HG03097 (cell line): ENCODE results near the gene SPDYE3.
"Not testable (repeated sequence)": the region's sequence is repeated elsewhere in the genome, so short reads cannot be mapped to it uniquely, and the experiment has no call there.

Experiments used
- ATAC-seq: cut with Tn5 transposase; IDR thresholded peaks from one replicate; pipeline ENCODE4 v1.9.1; 2021; ENCODE audit not compliant: unreplicated experiment, low FRiP score

SPDYE3 gene

GRCh38 chr7:100287191-100287969, 20.1 kb upstream of the SPDYE3 start:
- ATAC-seq, result not testable (repeated sequence)

DNA sequence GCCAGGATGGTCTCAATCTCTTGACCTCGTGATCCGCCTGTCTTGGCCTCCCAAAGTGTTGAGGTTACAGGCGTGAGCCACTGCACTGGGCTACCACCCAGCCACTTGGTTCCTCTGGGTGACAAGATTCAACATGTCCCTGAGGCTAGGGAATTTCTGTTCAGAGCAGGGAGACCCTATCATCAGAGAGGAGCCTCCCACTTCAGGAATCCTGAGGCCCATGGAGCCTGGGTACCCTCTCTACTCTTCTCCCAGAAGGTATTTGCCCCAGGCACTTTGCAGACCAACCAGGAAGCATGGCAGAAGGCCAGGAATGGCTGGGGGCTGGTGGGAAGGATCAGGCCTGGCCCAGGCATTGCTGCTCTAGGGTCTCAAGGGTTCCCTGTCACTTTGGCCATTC, 19.2 kb upstream of the SPDYE3 start:
- not testable (repeated sequence) for ATAC-seq

GRCh38 chr7:100292162-100292561, 15.3 kb upstream of the SPDYE3 start:
- not testable (repeated sequence) for ATAC-seq

DNA sequence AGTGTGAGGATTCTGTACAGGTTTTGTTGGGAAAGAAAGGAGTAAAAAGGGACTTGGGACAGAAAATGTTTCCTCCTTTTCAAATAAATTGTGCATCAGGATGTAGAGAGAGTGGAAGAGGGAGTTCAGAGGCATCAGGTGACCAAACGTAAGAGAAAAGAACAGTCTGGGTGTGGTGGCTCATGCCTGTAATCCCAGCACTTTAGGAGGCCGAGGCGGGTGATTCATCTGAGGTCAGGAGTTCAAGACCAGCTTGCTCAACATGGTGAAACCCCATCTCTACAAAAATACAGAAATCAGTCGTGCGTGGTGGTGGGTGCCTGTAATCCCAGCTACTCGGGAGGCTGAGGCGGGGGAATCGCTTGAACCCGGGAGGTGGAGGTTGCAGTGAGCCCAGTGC, 12.2 kb upstream of the SPDYE3 start:
- not testable (repeated sequence) for ATAC-seq

DNA sequence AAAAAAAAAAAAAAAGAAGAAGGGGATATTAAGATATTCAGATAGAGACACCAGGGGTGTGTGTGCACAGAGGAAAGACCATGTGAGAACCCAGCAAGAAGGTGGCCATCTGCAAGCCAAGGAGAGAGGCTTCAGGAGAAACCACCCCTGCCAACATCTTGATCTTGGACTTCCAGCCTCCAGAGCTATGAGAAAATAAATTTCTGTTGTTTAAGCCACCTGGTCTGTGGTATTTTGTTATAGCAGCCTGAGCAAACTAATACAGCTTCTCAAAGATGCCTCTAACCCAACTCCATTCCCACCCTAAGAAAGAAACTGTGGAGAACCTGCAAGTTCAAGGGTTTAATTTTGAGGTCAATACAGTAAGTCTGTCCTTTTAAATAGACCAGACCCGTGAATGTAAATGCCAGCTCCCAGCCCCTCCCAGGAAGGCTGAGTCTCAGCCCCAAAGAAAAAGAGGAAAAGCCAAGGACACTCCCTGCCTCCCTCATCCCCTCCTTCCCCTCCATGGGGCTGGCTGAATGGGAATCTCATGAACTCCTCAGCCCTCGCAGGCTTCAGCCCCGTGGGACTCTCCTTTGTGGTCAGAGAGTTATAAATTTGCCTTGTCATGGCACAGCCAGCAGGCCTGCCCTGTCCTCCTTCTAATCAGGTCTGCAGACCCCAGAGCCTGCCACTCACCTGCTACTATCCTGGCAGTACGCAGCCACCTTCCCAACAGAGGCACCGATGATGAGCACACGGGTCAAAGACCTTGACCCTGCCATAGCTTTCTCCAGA, 9.5 kb upstream of the SPDYE3 start:
- not testable (repeated sequence) for ATAC-seq

DNA sequence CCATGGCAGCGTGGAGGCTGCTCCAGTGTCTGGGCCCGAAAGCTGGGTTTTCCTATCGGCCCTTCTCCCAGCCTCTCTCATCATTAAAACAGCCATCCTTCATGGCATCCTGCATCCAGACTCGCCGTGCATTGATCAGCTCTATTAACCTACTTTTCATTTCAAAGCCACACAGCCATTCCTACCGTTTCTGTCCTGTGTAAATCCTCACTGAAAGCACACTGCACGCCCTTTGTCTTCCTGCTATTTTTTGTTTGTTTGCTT, 8.9 kb upstream of the SPDYE3 start:
- not testable (repeated sequence) for ATAC-seq

DNA sequence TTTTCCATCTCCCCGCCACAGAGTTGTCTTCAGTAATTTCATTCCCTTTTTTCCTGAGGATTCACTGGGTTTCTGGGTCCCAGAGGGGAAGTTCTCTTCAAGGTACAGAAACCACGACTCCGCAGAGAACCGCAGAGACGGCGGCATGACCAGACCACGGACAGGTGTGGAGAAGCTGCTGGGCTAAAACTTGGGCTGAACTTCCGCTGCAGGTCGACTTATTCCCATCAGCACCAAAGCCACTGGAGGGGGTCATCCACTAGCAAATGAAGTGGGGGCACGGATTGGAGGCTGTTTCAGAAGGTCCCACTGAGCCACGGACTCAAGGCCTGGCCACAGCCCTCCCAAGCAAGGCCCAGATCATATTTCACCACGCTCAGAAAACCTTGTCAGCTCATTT, 3.0 kb upstream of the SPDYE3 start:
- not testable (repeated sequence) for ATAC-seq

- not testable (repeated sequence) for ATAC-seq
Measured at GRCh38 chr7:100318329-100318728, 10.8 kb downstream of the SPDYE3 start.

GRCh38 chr7:100321648-100322047, 14.1 kb downstream of the SPDYE3 start:
- not testable (repeated sequence) for ATAC-seq

- not testable (repeated sequence) for ATAC-seq
Measured at GRCh38 chr7:100324194-100324593, 16.7 kb downstream of the SPDYE3 start.

DNA sequence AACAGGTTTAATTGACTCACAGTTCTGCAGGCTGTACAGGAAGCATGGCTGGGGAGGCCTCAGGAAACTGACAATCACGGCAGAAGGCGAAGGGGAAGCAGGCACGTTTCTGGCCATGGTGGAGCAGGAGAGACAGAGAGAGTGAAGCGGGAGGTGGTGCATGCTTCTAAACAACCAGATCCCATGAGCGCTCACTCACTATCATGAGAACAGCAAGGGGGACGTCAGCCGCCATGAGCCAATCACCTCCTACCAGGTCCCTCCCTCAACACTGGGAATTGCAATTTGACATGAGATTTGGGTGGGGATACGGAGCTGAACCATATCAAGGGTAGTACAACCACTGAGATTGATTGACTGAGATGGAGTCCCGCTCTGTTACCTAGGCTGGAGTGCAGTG, 18.2 kb downstream of the SPDYE3 start:
- not testable (repeated sequence) for ATAC-seq

DNA sequence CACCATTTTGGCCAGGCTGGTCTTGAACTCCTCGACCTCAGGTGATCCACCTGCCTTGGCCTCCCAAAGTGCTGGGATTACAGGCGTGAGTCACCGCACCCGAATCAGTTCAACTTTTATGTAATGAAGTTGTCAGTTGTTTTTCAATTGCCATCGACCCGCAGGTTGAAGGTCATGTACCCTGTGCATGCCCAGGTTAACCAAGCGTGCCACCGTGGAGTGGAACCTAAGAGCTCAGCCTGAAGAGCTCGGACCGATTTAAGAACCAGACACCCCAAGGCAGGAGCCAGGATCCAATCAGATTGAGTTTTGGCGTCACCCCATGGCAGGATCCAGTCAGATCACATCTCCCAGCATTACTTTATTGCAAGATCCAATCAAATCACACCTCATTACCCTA, 19.4 kb downstream of the SPDYE3 start:
- not testable (repeated sequence) for ATAC-seq

DNA sequence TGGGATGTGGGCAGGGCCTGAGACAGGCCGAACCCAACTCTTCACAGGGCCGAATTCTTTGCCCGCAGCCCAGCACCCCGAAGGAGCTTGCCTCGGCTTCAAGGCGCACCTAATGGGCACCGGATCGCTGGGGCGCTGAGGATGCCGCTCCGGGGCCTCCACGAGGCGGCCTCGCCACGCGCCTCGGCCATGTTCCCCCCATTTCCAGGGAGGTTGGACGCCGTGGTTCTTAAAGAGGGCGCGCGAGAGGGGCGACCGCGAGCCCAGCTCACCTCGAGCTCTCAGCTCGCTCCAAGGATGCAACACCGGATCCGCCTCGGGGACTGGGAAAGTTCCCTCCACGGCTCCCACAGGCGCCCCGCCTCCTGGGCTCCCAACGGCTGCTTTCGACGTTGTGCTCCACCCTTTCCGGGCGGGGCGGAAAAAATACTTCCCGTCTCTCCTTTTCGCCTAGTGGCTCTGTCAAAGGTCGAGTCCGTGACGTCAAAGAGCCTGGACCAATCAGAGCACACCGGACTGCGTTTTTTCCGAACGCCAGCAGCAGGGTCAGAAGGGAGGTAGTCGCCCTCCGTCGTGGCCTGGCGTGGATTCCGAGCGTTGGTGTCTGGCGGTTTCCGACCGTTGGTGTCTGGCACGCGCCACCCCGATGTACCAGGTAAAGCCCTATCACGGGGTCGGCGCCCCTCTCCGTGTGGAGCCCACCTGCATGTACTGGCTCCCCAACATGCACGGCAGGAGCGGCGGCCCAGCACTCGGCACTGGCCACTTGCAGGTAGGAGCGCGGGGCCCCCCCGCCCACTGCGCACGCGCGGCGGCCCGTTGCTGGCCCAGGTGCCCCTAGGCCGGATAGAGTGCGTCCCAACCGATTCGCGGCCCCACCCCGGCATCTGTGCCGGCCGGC, 28.3 kb downstream of the SPDYE3 start:
- ATAC-seq, result peak; percentile 97

- not testable (repeated sequence) for ATAC-seq
Measured at GRCh38 chr7:100338083-100338696, 30.7 kb downstream of the SPDYE3 start.

DNA sequence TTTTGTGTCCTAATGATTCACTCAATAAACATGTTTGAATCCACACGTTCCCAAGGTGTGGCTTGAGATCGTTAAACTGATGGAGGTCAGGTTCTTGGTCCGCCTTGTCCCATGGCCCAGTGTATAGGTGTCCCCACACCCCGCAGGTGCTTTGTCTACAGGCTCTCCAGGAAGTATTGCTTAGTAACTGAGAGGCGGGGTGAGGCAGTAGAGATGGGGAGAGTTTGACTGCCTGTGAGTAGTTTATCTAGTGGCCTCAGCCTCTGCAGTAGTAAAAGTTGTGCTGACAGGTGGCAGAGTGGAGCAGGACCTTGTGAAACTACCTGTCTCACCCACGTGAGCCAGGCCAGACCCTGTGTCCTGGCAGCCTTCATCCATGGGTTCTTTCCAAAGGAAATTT, 33.8 kb downstream of the SPDYE3 start:
- not testable (repeated sequence) for ATAC-seq

DNA sequence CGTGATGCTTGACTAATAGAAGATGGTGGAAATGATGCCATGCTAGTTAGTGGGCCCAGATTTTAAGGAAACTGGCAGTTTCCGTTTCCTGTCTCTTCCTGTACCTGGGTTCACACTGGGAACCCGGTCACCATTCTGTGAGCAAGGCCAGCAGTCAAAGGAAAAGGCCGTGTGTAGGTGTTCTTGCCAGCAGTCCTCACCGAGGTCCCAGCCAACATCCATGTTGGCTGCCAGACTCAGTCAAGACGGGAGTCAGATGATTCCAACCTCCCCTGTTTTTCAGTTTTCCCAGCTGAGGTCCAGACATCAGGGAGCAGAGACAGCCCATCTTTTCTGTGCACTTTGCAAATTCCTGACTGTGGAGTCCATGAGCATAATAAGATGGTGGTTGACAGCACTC, 35.3 kb downstream of the SPDYE3 start:
- ATAC-seq, result no peak

DNA sequence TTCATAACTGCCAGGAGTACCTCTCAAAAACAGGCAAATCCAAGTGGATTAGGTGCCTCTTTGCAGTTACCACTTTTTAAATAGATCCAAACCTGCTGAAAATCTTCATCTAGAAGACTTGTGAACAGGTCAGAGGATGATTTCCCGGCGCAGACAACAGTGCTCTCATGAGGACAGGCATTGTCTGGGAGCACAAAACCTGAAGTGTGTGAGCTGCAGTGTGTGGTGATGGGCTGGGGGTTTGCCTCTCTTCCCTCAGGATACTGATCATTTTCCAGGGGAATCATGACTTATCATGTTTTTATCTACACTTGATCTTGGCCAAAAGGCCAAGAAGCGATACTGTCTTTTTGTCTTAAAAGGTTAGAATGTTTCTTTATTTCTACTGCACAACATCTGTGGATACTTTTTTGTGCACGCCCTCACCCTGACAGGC, 36.6 kb downstream of the SPDYE3 start:
- ATAC-seq, result peak; percentile 10

GRCh38 chr7:100344560-100345287, 37.2 kb downstream of the SPDYE3 start:
- ATAC-seq, result peak; percentile 59

GRCh38 chr7:100345288-100345672, 37.8 kb downstream of the SPDYE3 start:
- peak; percentile 20 for ATAC-seq

GRCh38 chr7:100346921-100347320, 39.4 kb downstream of the SPDYE3 start:
- ATAC-seq, result no peak
